Germinal center (tissue), 1 donor: ENCODE data around the gene E2F2.

ENCODE experiments used
- DNase-seq: peaks from one replicate; pipeline ENCODE4 v3.0.0; 2012; ENCODE audit warnings: mixed read lengths, low spot score

Gene E2F2, protein sequence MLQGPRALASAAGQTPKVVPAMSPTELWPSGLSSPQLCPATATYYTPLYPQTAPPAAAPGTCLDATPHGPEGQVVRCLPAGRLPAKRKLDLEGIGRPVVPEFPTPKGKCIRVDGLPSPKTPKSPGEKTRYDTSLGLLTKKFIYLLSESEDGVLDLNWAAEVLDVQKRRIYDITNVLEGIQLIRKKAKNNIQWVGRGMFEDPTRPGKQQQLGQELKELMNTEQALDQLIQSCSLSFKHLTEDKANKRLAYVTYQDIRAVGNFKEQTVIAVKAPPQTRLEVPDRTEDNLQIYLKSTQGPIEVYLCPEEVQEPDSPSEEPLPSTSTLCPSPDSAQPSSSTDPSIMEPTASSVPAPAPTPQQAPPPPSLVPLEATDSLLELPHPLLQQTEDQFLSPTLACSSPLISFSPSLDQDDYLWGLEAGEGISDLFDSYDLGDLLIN

DNA sequence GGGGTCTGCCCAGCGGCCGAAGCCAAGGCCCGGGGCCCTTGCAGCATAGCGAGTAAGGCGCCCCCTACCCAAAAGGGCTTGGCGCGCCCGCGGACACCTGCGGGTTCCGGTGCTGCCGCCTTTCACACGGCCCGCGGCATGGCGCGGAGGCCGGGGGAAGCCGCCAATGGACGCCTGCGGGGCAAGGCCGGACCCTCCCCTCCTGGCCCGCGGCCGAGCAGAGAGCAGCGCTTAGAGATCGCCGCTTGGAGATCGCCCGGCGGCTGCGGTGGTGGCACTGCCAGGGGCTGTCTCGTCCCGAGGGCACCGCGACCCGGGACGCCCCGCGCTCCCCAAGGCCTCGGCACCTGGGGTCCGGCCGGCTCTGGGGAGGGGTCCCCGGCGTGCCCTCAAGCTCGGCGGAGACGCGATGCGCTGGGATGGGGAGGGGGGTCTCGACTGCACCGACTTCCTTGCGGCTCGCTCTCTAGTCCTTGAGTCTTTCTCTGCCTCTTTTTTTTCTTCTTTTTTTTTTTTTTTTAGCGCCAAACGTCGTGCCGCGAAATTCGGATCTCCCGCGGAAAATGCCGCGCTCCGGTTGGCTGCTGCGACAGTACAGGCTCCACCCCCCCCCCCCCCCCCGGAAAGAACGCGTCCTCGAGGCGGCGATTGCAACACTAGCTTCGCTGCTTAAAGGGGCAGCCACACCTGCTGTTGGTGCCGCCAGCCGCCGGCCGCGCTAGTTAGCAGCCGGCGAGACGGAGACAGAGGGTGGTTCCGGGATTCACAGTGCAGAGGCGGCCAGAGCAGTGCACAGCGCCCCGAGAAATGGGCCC is at the start of gene E2F2:
Gene E2F2, minus strand, starts transcription at position 487 of the 815 bp plus-strand sequence. Its CDS starts 440 bp downstream, at position 47.
- peak; percentile 96 for DNase-seq

DNA sequence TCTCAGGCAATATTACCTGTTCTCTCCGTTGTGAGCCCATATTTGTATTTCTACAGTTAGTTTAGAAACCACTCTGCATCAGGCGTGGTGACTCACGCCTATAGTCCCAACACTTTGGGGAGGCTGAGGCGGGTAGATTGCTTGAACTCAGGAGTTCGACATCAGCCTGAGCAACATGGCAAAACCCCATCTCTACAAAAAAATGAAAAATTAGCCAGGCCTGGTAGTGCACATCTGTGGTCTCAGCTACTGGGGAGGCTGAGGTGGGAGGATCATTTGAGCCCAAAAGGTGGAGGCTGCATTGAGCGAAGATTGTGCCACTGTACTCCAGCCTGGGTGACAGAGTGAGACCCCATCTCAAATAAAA is 47.9 kb upstream of the E2F2 start:
- no peak for DNase-seq

DNA sequence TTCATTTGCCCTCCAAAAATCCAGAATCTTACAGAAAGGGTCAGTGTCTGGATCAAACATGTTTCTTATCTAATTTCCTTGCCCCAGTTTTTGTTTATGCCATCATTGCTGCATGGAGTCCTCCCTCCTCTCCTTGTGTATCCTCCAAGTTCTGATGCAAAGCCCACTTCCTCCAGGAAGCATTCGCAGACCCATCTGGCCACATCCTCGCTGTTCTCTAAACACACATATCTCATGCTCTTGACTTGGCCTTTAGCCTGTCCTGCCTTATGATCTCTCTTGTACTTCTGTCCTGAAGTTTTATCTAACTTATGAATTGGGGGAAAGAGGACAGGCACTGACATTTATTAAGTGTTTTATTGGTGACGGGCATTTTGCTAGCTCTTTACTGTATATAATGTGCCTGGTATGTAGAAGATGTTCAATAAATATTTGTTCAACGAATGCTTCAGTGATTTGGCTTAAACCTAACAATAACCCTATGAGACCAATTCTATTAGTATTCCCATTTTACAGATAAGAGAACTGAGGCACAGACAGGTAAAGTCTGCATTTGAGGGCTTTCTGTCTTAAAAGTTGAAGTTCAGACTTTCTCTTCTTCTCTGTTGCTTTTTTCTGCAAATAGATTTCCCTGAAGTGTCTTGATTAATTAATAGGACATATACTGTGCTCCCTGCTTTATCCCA is 47.4 kb upstream of the E2F2 start:
- DNase-seq, result no peak

- peak; percentile 64 for DNase-seq
Measured at GRCh38 chr1:23577056-23578004, 46.3 kb upstream of the E2F2 start.

- DNase-seq, result no peak
Measured at GRCh38 chr1:23576338-23577055, 45.5 kb upstream of the E2F2 start.

GRCh38 chr1:23575226-23575810 is 44.3 kb upstream of the E2F2 start:
- no peak for DNase-seq

DNA sequence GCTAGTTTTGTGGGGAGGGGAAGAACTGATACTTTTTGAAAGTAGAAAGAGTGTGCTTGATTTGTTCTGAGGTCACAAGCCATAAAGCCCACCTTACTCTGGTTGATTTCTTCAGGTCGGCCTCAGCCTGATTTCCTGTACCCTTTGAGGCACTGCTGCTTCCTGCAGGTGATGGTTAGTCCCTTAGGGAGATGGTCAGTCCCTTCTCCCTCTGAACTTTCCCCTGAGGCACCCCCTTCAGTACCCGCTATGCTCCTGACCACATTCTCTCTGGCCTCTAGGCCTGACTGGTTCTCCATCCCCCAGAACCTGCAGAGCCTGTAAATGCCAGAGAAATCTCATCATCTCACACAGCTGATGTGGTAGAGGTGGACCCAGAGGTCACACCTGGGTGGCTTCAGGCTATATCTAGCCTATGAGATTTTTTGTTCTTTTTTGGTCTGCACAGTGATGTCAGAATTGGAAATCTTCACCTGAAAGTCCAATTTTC is 43.3 kb upstream of the E2F2 start:
- no peak for DNase-seq

DNA sequence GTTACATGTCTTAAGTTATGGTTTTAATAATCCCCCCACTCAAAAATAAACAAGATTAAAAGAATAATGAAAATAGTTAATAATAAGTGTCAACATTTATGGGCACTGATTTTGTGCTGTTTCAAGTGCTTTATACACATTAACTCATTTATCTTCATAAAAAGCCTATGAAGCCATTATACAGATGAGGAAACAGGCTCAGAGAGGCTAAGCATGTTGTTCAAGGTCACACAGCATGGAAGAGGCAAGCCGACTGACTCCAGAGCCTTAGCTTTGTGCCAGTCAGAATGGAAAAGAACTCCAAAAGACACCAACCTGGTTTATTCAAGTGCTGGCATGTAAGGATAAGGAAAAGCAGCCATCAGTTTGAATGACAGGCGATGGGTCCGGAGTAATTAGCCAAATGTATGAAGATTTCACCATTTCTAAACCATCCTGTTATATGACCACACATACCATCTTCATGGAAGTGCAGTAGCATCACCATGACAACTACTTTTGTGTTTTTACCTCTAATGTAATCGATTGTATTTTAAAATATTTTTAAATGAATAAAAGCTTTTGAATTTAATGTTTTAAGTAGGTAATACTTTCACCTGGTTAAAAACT is 42.6 kb upstream of the E2F2 start:
- no peak for DNase-seq

DNA sequence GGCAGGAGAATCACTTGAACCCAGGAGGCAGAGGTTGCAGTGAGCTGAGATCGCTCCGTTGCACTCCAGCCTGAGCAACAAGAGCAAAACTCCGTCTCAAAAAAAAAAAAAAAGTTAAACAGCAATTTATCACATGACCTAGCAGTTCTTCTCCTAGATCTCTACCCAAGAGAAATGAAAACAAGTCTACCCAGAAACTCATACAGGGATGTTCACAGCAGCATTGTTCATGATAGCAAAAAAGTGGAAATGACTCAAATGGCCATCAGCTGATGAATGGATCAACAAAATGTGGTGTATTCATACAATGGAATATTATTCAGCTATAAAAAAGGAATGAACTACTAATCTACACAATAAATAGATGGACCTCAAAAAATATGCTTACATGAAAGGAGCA is 40.4 kb upstream of the E2F2 start:
- no peak for DNase-seq

DNA sequence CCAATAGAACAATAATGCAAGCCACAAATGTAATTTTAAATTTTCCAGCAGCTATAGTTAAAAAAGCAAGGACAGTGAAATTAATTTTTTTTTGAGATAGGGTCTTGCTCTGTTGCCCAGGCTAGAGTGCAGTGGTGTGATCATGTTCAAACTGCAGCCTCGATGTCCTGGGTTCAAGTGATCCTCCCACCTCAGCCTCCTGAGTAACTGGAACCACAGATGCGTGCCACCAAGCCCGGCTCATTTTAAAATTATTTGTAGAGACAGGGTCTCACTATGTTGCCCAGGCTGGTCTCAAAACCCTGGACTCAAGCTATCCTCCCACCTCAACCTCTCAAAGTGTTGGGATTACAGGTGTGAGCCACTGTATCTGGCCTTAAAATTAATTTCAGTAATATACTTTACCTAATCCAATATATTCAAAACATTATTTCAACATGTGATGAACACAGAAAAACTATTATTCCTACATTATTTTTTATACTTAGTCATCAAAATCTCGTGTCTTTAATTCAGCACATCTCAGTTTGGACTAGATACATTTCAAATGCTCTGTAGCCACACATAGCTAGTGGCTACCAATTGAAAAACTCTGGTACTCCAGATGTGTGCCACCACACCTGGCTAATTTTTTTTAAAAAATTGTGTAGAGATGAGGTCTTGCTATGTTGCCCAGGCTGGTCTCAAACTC is 39.1 kb upstream of the E2F2 start:
- no peak for DNase-seq

DNA sequence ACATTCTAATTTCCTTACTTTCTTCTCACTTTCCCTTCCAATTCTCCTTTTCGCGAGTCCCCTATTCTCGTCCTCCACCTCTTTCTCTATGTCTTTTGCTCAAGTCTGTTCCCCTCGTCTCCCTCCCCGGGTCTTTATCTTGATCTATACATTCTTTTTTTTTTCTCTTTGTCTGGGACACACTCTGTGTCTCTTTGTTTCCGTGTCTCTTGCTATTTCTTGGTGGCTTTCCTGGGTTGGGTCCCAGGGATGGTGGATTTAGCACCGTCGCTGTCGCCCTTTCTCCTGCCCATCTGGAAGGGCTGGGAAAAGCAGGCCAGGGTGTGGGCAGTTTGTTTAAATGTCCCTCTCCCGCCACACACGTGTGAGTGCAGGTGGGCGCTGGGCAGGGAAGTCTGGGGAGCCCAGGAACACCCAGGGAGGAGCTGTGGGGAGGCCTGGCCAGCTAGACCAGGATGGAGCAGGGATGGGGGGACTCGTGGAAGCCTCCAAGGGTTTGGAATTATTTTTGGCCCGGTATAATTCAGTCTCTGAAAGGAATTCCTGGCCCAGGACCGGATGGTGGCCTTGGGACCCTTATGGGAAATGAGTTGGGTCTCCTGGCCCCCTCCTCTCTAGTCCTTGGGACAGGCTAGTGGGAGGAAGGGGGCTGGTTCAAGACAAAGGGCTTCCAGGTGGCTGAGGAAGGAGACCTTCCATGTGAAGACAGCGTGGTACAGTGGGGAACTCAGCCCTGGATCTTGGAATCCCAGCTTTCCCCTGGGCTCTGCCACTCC is 37.8 kb upstream of the E2F2 start:
- no peak for DNase-seq

GRCh38 chr1:23567996-23568607 is 37.1 kb upstream of the E2F2 start:
- DNase-seq, result no peak

DNA sequence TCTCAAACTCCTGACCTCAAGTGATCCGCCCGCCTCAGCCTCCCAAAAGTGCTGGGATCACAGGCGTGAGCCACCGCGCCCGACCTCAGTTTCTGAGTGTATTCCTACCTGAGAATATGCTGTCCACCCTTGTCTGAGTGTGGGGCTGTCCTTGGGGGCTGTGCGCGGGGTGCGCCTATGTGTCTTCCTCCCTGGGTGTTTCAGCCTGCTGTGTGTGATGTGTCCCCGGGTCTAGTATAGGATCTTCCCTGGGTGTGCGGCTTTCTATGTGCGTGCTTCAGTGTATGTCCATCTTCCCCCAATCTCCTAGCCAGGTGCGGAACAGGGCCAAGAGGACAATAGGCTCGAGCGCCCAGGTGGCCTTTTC is 36.6 kb upstream of the E2F2 start:
- no peak for DNase-seq

DNA sequence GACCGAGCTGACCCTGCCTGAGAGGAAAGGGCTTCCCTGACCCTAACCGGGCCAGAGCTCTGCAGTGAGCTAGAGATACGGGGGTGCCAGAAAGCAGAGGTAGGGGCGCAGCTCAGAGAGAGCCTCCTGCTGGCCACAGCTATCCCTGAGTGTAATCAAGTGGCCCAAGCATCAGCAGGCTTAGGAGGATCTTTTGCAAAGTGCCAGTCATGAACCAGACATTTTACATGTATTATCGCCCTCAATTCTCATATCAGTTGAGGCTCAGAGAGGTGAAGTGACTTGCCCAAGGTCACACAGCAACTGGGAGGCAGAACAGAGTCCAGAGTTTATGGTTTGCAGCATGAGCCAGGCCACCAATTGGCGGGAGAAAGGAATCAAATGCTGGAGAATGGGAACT is 35.3 kb upstream of the E2F2 start:
- DNase-seq, result no peak

DNA sequence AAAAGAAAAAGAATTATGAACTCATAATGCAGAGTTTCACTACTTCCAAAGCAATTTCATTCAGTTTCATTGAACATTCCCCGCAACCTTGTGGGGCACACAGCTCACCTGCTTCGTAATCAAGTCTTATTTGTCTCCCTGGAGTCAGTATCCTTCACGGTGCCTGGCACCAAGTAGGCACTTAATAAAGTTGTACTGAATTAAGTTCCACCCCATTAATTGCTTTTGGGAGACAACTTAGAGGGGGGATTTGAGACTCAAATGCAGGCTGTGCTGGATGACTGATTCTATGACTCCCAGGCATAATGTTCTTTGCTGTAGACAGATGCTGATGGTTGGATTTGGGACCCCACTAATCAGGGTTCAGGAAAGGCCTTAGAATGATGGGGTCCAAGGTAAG is 34.7 kb upstream of the E2F2 start:
- DNase-seq, result no peak

- no peak for DNase-seq
Measured at GRCh38 chr1:23564529-23565122, 33.6 kb upstream of the E2F2 start.

- DNase-seq, result no peak
Measured at GRCh38 chr1:23563755-23564374, 32.8 kb upstream of the E2F2 start.
